HG02852 (cell line): ENCODE results near the gene ENO2.
"Not testable (repeated sequence)": the region's sequence is repeated elsewhere in the genome, so short reads cannot be mapped to it uniquely, and the experiment has no call there.

ENCODE experiments used
- ATAC-seq: cut with Tn5 transposase; IDR thresholded peaks from one replicate; pipeline ENCODE4 v1.9.1; 2021; ENCODE audit warnings: mild to moderate bottlenecking, moderate library complexity; ENCODE audit not compliant: unreplicated experiment

ENO2 gene

GRCh38 chr12:6886206-6886999, 28.0 kb upstream of the ENO2 start:
- not testable (repeated sequence) for ATAC-seq

GRCh38 chr12:6887460-6887859, 26.9 kb upstream of the ENO2 start:
- no peak for ATAC-seq

DNA sequence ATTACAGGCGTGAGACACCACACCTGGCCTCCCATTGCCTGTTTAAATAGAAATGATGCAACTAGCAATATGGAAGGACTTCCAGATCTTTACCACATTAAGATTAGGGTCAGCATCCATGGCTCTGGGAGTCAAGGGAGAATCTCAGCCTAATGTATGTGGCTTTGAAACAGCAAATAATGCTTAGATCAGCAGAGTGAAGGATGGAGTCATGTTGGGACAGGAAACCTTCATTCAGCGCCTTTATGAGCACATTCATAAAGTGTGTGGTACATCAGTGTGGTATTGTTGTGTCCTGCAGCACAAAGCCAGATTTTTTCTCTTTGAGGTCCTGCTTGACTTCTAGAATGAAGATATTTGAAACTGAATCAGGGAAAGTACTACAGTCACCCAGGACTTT, 26.0 kb upstream of the ENO2 start:
- ATAC-seq: no peak

- not testable (repeated sequence) for ATAC-seq
Observed at GRCh38 chr12:6888794-6889193, 25.6 kb upstream of the ENO2 start.

- ATAC-seq: not testable (repeated sequence)
Observed at GRCh38 chr12:6889775-6890573, 24.4 kb upstream of the ENO2 start.

DNA sequence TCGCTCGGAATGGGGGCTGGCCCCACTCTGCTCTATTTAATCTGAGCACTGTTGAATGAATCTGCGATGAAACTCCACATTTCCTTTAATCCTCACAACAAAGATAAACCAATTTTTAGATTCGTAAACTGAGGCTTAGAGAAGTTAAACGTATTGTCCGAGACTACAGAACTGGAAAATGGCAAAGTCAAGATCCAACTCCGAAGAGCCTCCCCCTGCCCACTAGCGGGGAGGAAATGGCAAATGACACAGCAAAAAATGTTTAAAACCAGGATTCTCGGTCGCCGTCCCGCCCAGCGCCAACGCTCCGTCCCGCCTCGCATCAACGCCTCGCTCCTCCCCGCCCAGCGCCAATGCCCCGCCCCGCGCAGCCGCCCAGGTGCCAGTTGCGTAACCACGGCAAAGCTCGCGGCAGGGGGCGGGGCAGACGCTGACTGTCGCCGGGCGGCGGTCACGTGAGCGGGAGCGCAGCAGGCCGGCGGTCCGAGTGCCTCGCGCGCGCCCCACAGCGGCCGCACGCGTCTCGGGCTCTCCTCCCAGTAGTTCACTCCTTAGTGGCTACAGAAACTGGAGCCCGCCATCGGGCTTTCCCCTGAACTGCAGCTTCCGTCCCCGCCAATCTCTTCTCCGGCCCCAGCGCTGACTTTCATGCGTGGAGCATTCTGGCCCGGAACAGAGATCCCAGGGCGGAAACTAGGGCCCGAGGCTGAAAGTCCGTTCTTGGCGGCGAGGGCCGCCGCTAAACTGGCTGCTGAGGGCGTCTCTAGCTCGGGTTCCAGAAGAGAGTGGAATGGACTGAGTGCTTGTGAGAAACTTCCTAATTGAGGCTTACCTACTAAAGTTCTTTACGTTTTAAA, 23.4 kb upstream of the ENO2 start:
- ATAC-seq: peak; percentile 96

DNA sequence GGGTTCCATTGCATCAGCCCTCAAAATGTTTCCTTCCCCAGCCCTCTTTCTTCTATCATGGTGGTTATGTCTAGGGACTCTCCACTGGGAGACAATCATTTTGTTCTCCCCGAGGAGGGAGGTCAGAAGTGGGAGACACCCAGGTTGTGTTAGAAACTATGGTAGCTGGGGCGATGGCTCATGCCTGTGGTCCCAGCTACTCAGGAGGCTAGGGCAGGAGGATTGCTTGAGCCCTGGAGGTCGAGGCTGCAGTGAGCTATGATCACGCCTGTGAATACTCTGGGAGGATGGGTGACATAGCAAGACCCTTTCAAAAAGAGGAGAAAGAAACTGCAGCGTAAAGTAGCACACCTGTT, 22.8 kb upstream of the ENO2 start:
- ATAC-seq: no peak

GRCh38 chr12:6892683-6893082, 21.7 kb upstream of the ENO2 start:
- ATAC-seq: not testable (repeated sequence)

- no peak for ATAC-seq
Observed at GRCh38 chr12:6894321-6894720, 20.1 kb upstream of the ENO2 start.

- ATAC-seq: no peak
Observed at GRCh38 chr12:6896846-6897435, 17.4 kb upstream of the ENO2 start.

- ATAC-seq: no peak
Observed at GRCh38 chr12:6899427-6899826, 15.0 kb upstream of the ENO2 start.

- ATAC-seq: no peak
Observed at GRCh38 chr12:6899837-6900519, 14.4 kb upstream of the ENO2 start.

- no peak for ATAC-seq
Observed at GRCh38 chr12:6902448-6902847, 11.9 kb upstream of the ENO2 start.

GRCh38 chr12:6903722-6904121, 10.7 kb upstream of the ENO2 start:
- no peak for ATAC-seq

GRCh38 chr12:6904280-6905276, 9.8 kb upstream of the ENO2 start, which contains the start of gene LRRC23:
LRRC23 (plus strand) TSS chr12:6904822; CDS start chr12:6905634, 812 bp downstream.
- ATAC-seq: peak; percentile 98

DNA sequence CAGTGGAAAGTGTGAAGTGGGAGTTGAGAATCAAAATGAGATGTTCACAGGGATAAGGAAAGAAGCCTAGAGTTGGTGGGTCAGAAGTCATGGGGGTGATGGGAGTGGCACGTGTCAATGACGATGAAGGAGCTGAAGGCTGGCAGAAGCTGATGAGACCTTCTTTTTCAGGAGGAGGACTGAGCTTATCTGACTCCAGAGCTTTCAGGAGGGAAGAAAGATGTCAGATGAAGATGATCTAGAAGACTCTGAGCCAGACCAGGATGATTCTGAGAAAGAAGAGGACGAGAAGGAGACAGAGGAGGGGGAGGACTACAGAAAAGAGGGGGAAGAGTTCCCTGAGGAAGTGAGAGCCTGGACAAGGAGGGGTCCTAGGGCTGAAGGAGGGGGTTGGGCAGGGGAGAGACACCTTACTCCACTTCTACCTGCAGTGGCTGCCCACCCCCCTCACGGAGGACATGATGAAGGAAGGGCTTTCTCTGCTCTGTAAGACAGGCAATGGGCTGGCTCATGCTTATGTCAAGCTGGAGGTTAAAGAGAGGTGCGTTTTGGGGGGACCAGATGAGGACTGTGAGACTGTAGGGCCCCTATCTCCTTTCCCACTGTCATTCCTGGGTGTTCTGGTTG, 8.9 kb upstream of the ENO2 start:
- no peak for ATAC-seq

DNA sequence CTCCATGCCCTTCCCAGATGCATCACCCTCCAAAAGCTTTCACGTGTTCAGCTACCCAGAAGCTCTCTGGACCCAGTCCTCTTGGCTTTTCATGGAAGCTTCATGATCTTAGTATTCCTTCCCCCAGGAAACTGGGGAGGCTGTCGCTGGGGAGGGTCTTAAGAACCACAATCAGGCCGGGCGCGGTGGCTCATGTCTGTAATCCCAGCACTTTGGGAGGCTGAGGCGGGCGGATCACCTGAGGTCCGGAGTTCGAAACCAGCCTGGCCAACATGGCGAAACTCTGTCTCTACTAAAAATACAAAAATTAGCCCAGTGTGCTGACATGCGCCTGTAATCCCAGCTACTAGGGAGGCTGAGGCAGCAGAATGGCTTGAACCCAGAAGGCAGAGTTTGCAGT, 6.2 kb upstream of the ENO2 start:
- not testable (repeated sequence) for ATAC-seq

DNA sequence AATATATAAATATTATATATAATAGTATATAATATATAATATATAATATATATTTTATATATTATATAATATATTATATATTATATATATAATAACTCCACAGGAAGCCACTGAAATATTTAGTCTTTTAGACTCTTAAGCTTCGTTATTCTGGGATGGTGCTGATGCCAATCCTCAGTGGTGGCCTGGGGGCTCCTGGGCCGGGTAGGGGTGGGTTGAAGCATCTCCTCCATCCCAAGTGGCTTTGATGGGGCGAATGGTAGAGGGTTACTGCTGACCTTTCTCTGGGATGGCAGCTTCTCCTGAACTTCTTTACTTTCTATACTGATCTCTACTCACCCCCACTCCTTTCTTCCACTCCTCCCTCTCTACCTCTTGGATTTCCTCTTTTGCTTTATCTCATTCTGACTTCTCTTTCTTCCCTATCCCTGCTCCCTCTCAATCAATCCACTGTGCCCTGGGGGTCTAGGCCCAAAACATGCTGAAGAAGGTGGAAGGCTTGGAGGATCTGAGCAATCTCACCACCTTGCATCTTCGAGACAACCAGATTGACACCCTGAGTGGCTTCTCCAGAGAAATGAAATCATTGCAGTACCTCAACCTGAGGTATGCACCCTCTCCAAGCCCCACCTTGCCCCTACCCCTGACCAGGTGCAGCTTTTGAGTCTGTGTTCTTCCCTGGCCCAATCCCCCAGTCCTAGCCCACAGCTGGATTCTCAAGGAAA, 4.8 kb upstream of the ENO2 start:
- ATAC-seq: no peak
